ENCODE measurements around the gene DNASE1L3. TPM values are rescaled to one million over a fixed set of nuclear protein-coding genes. Genes with fewer than 3 reads are reported as not detected.

Gene DNASE1L3
- total and polyA plus RNA-seq, 2 of the 8 experiments (the other 6 are each of a cell fraction or from before 2014, with no cell fraction given) = not detected

DNA sequence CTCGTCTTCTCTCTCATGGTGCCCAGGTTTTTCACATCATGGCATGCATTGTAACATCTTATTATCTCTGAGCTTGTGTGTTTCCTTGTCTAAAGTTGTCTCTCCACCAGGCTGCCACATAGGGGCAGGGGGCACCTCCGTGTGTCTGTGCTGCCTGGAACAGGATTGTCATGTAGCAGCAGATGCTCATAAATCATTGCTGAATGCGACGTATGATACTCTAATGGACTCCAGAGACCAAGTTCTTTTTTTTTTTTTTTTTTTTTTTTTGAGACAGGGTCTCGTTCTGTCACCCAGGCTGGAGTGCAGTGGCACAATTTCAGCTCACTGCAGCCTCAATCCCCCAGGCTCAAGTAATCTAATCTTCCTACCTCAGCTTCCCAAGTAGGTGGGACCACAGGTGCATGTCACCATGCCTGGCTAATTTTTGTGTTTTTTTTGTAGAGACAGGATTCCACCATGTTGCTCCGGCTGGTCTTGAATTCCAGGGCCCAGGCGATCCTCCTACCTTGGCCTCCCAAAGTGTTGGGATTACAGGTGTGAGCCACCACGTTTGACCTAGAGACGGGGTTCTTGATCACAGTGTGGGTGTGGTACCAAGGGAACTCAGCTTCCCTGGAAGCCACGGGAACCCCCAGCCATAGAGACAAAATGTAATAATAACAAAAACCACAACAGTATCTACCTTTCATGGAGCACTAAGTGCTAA is 4.7 kb upstream of the DNASE1L3 start:
- H2BK12ac ChIP-seq (ENCODE audit: low read depth, low read length) = no peak overlapping the region
- no peak overlapping the region for H3K4me3 ChIP-seq (ENCODE audit: extremely low read depth in 1 of 4, insufficient read depth in 2 of 4, low read depth in 3 of 4, low read length in 4 of 4)
- no peak overlapping the region for H2BK120ac ChIP-seq (replicated peaks; ENCODE audit: low read depth, low read length)
- no peak overlapping the region for H3K27ac ChIP-seq (ENCODE audit: low read depth, low read length)
- H3K27me3 ChIP-seq (replicated peaks in 1 of 4; ENCODE audit: control insufficient read depth in 3 of 4, extremely low read depth in 1 of 4, insufficient read depth in 3 of 4, low read length in 3 of 4) = peaks cover 0 to under 1% (median 0%) of the 10 kb centered on the region in 4 experiments; a peak in 1 of 7 replicates
- WGBS, 2 experiments (ENCODE audit: extremely low coverage in 1 of 2, insufficient coverage in 1 of 2, insufficient read length in 1 of 2, insufficient replicate concordance in 2 of 2, low coverage in 1 of 2, low lambda C conversion rate in 2 of 2, missing lambda C conversion rate in 1 of 2) = 88% methylated on average over 9 of the region's 10 CpGs; no CpG with 5 or more reads in 1 of the 2 experiments
- H3K36me3 ChIP-seq (ENCODE audit: control insufficient read depth in 2 of 4, insufficient read depth in 4 of 4, low read length in 3 of 4) = no peaks in the 10 kb centered on the region
- H2BK15ac ChIP-seq (ENCODE audit: low read length) = no peak overlapping the region
- H2AK5ac ChIP-seq (ENCODE audit: low read depth, low read length) = no peak overlapping the region
- no peak overlapping the region for H2AFZ ChIP-seq (ENCODE audit: low read length)
- CTCF ChIA-PET (ENCODE audit: partially characterized antibody) = interaction anchor here (1.0 to 10.5 kb wide), 12 partner anchors 9 to 106 kb away, joined by 3 to 128 read pairs (median 5); partner anchors contain the start of genes HTD2 and RPP14
- POLR2A ChIA-PET (ENCODE audit: partially characterized antibody) = no interaction called here
- no peak overlapping the region for H3K4ac ChIP-seq (replicated peaks; ENCODE audit: insufficient read length, low read depth, low read length)
- TF ChIP-seq, protein P1, sequence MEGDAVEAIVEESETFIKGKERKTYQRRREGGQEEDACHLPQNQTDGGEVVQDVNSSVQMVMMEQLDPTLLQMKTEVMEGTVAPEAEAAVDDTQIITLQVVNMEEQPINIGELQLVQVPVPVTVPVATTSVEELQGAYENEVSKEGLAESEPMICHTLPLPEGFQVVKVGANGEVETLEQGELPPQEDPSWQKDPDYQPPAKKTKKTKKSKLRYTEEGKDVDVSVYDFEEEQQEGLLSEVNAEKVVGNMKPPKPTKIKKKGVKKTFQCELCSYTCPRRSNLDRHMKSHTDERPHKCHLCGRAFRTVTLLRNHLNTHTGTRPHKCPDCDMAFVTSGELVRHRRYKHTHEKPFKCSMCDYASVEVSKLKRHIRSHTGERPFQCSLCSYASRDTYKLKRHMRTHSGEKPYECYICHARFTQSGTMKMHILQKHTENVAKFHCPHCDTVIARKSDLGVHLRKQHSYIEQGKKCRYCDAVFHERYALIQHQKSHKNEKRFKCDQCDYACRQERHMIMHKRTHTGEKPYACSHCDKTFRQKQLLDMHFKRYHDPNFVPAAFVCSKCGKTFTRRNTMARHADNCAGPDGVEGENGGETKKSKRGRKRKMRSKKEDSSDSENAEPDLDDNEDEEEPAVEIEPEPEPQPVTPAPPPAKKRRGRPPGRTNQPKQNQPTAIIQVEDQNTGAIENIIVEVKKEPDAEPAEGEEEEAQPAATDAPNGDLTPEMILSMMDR (IDR thresholded peaks at IDR 0.05; ENCODE audit: control extremely low read depth in 1 of 3, insufficient read depth in 1 of 3, low read depth in 1 of 3, low read length in 3 of 3) = no peak
- TF ChIP-seq SAP30 (IDR thresholded peaks at IDR 0.05; ENCODE audit: insufficient read depth, insufficient replicate concordance, low read length) (no peak), SP4 (IDR thresholded peaks at IDR 0.05; ENCODE audit: low read length) (no peak), YY1 (IDR thresholded peaks at IDR 0.05; ENCODE audit: low read depth, low read length) (no peak), ZNF274 (IDR thresholded peaks at IDR 0.05; ENCODE audit: borderline replicate concordance, extremely low read depth, low read length) (no peak), SIRT6 (IDR thresholded peaks at IDR 0.05; ENCODE audit: low read length) (no peak), POLR2A (IDR thresholded peaks at IDR 0.05; ENCODE audit: control extremely low read depth in 1 of 2, low read depth in 2 of 2, low read length in 2 of 2) (no peak), POU5F1 (IDR thresholded peaks at IDR 0.05; ENCODE audit: low read depth, low read length) (no peak), TEAD4 (IDR thresholded peaks at IDR 0.05; ENCODE audit: low read depth, low read length) (no peak), EGR1 (IDR thresholded peaks at IDR 0.05; ENCODE audit: borderline replicate concordance, low read depth, low read length) (no peak), SUZ12 (IDR thresholded peaks at IDR 0.05; ENCODE audit: low read length) (no peak)
- H2BK20ac ChIP-seq (ENCODE audit: low read length) = no peak overlapping the region
- H4K20me1 ChIP-seq (replicated peaks in 1 of 2; ENCODE audit: control insufficient read depth in 1 of 2, insufficient read depth in 2 of 2, low read length in 2 of 2) = no peaks in the 10 kb centered on the region
- no peak overlapping the region for H4K8ac ChIP-seq (ENCODE audit: extremely low read depth, insufficient read depth, low read length)
- no peaks in the 10 kb centered on the region for H3K9me3 ChIP-seq (ENCODE audit: insufficient read depth in 2 of 2, low read depth in 1 of 2, low read length in 1 of 2)
- no peak overlapping the region for H3K56ac ChIP-seq (replicated peaks; ENCODE audit: insufficient read length, low read depth, low read length)
- no peaks in the 10 kb centered on the region; the same call in 1 of the 2 replicates for H3K23me2 ChIP-seq (ENCODE audit: low read depth, low read length)
- H3K9ac ChIP-seq (replicated peaks in 1 of 4; ENCODE audit: extremely low read depth in 1 of 4, low read depth in 3 of 4, low read length in 3 of 4) = no peak overlapping the region
- no peak overlapping the region for H3K4me2 ChIP-seq (ENCODE audit: insufficient read depth in 1 of 2, low read depth in 2 of 2, low read length in 2 of 2)
- no peak overlapping the region for H4K91ac ChIP-seq (replicated peaks; ENCODE audit: insufficient read length, low read length)
- H3K23ac ChIP-seq (ENCODE audit: insufficient read length) = no peak overlapping the region
- peaks cover 0 to 3% (median under 1%) of the 10 kb centered on the region in 4 experiments; a peak in 3 of 7 replicates for H3K4me1 ChIP-seq (replicated peaks in 1 of 4; ENCODE audit: control insufficient read depth in 3 of 4, insufficient read depth in 4 of 4, low read length in 3 of 4)
- no peaks in the 10 kb centered on the region for H3K79me2 ChIP-seq (ENCODE audit: control insufficient read depth in 1 of 2, insufficient read depth in 2 of 2, low read length in 2 of 2)
- H4K5ac ChIP-seq (ENCODE audit: insufficient read length, low read depth, low read length) = no peak overlapping the region
- no peak overlapping the region for H2BK5ac ChIP-seq (ENCODE audit: low read depth, low read length)
- H3K79me1 ChIP-seq (ENCODE audit: low read depth, low read length) = no peaks in the 10 kb centered on the region
- DNase-seq (ENCODE audit: low read depth in 1 of 2, low spot score in 2 of 2) (no peak), FAIRE-seq (no peak)
- H3K18ac ChIP-seq (ENCODE audit: extremely low read depth, low read length) = no peak overlapping the region
- no peak overlapping the region for H3K14ac ChIP-seq (ENCODE audit: insufficient read length)

Measured in H1 (cell line).